GM12864 (cell line): ENCODE data around the gene ZFP91.

Experiments
- DNase-seq: peaks from one replicate; pipeline ENCODE4 v3.0.0-alpha.2; 2011; ENCODE audit warnings: low read depth
- H3K4me3 ChIP-seq: 2 replicates; pipeline ENCODE4 v1.5.1; 2011; ENCODE audit warnings: mild to moderate bottlenecking, low read depth, low read length, control low read depth
- TF ChIP-seq, protein P1 (sequence below): IDR thresholded peaks from 2 replicates; pipeline ENCODE4 v1.5.1; 2011; ENCODE audit warnings: low read depth, mild to moderate bottlenecking, moderate library complexity, low read length, control low read depth, inconsistent platforms; ENCODE audit errors: missing control alignments

ZFP91 gene

DNA sequence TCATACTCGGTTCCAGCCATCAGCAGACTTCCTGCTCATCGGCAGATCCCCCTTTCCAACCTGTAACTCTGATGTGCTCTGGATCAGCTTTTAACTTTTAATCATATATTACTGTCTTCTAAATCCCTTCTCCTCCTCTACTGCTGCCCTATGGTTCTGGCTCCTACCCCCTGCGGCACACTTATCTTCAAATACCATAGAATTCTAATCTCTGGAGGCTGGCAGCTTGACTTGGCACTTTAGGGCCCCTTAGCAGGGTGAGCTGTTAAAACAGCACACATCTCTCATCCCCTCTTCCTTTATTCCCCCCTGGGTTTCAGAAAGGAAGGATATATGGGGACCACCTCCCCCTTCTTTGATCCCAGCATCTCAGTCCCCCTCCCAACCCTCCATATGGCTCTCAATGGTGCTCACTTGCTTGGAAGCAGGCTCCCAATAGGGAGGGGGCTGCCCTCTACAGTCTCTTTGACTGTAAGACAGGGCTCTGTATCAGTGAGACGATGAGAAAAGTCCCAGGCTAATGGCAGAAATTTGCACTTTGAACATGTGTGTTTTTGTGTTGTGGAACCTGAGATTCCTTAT, 39.2 kb downstream of the ZFP91 start:
- DNase-seq: no peak
- no peak overlapping the region for H3K4me3 ChIP-seq
- TF ChIP-seq, protein P1, sequence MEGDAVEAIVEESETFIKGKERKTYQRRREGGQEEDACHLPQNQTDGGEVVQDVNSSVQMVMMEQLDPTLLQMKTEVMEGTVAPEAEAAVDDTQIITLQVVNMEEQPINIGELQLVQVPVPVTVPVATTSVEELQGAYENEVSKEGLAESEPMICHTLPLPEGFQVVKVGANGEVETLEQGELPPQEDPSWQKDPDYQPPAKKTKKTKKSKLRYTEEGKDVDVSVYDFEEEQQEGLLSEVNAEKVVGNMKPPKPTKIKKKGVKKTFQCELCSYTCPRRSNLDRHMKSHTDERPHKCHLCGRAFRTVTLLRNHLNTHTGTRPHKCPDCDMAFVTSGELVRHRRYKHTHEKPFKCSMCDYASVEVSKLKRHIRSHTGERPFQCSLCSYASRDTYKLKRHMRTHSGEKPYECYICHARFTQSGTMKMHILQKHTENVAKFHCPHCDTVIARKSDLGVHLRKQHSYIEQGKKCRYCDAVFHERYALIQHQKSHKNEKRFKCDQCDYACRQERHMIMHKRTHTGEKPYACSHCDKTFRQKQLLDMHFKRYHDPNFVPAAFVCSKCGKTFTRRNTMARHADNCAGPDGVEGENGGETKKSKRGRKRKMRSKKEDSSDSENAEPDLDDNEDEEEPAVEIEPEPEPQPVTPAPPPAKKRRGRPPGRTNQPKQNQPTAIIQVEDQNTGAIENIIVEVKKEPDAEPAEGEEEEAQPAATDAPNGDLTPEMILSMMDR: peak; percentile 12

DNA sequence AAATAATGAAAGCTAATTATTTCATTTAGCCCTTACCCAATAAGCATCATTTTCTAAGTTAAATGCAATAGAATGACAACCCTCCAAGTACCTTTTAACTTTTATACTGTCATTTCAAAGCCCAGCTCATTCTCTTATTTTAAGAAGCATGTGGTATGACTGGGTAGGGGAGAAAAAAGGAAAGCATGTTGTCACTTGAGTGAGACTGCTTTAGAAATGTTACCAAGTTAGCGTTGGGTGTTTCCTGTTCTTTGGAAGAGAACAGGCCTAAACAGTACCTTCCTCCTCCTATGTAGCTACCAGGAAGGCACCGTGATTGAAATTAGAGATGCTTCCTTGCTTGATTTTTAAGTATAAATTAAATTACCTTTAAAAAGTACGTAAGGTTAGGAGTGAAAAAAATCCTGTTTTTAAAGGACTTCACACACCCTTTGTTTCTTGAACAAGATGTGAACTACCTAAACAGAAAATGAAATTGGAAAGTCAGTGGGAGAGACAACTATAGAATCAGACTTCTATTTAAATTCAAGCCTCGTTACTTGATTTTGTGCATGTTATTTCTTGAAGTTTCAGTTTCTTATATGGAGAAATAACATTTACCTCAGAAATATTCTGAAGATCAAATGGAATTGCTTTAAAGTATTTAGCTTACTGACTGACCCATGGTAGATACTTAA, 42.9 kb downstream of the ZFP91 start:
- no peak overlapping the region for H3K4me3 ChIP-seq
- TF ChIP-seq, protein P1: no peak
- DNase-seq: no peak

GRCh38 chr11:58622344-58622743, 43.5 kb downstream of the ZFP91 start, which contains the start of gene CNTF:
Gene CNTF, plus strand, starts transcription at chr11:58622665. Its CDS starts 88 bp downstream, at chr11:58622753.
- TF ChIP-seq, protein P1: no peak
- no peak for DNase-seq
- H3K4me3 ChIP-seq: no peak within 1 kb of the TSS

GRCh38 chr11:58625086-58625485, 46.2 kb downstream of the ZFP91 start:
- TF ChIP-seq, protein P1: no peak
- H3K4me3 ChIP-seq: no peak overlapping the region
- no peak for DNase-seq

- TF ChIP-seq, protein P1: no peak
- no peak overlapping the region for H3K4me3 ChIP-seq
- DNase-seq: no peak
These were observed 47.1 kb downstream of the ZFP91 start for GRCh38 chr11:58625826-58626460.

DNA sequence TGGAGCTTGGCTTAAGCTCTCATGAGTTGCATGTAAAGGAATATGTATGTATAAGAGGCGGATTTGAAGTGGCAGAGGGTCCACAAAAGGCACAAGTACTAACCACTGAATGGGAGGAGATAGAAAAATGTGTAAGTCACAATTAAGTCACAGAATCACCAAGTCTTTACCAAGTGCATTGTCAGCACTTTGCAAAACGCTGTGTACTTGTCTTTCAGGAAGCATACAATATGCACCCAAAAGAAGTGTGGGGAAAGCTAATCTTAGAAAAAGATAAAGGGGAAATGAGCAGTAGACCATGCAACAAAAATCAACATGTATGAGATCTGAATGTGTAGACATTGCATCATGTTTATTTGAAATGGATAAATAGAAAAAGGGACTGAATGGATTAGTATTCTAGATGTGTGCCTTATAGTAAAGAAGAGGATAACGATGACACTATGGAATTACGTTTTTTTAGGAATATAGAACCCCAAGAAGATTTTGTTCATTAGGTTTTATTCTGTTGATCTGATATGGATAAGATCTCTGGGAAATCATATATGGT, 48.1 kb downstream of the ZFP91 start:
- DNase-seq: no peak
- TF ChIP-seq, protein P1: no peak
- H3K4me3 ChIP-seq: no peak overlapping the region
